ENCODE measurements around the gene ADAM15.

- TF ChIP-seq, protein P1, sequence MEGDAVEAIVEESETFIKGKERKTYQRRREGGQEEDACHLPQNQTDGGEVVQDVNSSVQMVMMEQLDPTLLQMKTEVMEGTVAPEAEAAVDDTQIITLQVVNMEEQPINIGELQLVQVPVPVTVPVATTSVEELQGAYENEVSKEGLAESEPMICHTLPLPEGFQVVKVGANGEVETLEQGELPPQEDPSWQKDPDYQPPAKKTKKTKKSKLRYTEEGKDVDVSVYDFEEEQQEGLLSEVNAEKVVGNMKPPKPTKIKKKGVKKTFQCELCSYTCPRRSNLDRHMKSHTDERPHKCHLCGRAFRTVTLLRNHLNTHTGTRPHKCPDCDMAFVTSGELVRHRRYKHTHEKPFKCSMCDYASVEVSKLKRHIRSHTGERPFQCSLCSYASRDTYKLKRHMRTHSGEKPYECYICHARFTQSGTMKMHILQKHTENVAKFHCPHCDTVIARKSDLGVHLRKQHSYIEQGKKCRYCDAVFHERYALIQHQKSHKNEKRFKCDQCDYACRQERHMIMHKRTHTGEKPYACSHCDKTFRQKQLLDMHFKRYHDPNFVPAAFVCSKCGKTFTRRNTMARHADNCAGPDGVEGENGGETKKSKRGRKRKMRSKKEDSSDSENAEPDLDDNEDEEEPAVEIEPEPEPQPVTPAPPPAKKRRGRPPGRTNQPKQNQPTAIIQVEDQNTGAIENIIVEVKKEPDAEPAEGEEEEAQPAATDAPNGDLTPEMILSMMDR (IDR thresholded peaks at IDR 0.05), result peak; percentile 75
- no peak for TF ChIP-seq EZH2 (IDR thresholded peaks at IDR 0.05; ENCODE audit: borderline replicate concordance, insufficient read depth, low read depth, low read length, poor library complexity, severe bottlenecking)
Observed at GRCh38 chr1:155070721-155071569, 19.8 kb downstream of the ADAM15 start.
